NCI-H446 treated with DMSO at 0.1 percent for 48 hours (cell line): ENCODE results near the gene GCN1.

Experiments used
- DNase-seq: peaks from one replicate; lab custom pipeline; 2025; lab: John Stamatoyannopoulos, UW

GCN1 gene

GRCh38 chr12:120229487-120230325 lies 35.2 kb upstream of the GCN1 start:
- DNase-seq: no peak

- DNase-seq: no peak
These were observed 34.6 kb upstream of the GCN1 start for GRCh38 chr12:120229071-120229486.

GRCh38 chr12:120228291-120229070 lies 34.0 kb upstream of the GCN1 start:
- peak; percentile 62 for DNase-seq

- DNase-seq: no peak
These were observed 33.5 kb upstream of the GCN1 start for GRCh38 chr12:120228041-120228290.

- DNase-seq: no peak
These were observed 32.9 kb upstream of the GCN1 start for GRCh38 chr12:120227233-120228040.

- no peak for DNase-seq
These were observed 31.5 kb upstream of the GCN1 start for GRCh38 chr12:120225852-120226640.

GRCh38 chr12:120225200-120225558 lies 30.7 kb upstream of the GCN1 start:
- DNase-seq: no peak

GRCh38 chr12:120224304-120225199 lies 30.0 kb upstream of the GCN1 start:
- DNase-seq: peak; percentile 51

- no peak for DNase-seq
These were observed 29.2 kb upstream of the GCN1 start for GRCh38 chr12:120223458-120224303.

- DNase-seq: no peak
These were observed 27.8 kb upstream of the GCN1 start for GRCh38 chr12:120222288-120222832.

GRCh38 chr12:120221576-120221900 lies 27.0 kb upstream of the GCN1 start:
- no peak for DNase-seq

GRCh38 chr12:120220838-120221575 lies 26.5 kb upstream of the GCN1 start:
- DNase-seq: no peak

GRCh38 chr12:120218680-120219606 lies 24.4 kb upstream of the GCN1 start:
- no peak for DNase-seq

GRCh38 chr12:120216742-120217605 lies 22.5 kb upstream of the GCN1 start:
- no peak for DNase-seq

GRCh38 chr12:120215766-120216735 lies 21.5 kb upstream of the GCN1 start:
- no peak for DNase-seq

GRCh38 chr12:120215357-120215735 lies 20.8 kb upstream of the GCN1 start:
- no peak for DNase-seq
